ENCODE results near the gene TMSB10. TPM values are rescaled to one million over a fixed set of nuclear protein-coding genes. Genes with fewer than 3 reads are reported as not detected.
A peak's percentile ranks its signal among the peaks of the same experiment; 100 is the strongest.

TMSB10 gene
- total and polyA plus RNA-seq, 2 experiments from 2014 or later: 2,879 to 2,904 TPM

DNA sequence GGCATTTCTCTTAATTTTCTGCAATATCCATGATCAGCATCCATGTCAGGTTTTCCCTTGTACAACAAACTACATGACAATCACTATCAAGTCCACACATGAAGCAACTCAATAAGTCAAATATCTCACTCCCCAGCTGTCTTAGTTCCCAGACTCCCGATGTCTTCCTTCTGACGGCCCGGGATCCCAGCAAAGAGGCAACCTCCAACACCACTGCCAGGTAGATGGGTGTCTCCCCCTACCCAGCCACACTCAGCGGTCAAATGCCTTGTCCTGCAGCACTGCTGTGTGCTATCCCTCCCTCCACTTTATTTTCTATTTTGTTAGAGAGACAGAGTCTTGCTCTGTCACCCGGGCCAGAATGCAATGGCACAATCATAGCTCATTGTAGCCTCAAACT lies 47.9 kb upstream of the TMSB10 start:
- no peaks in the 10 kb centered on the region for H4K20me1 ChIP-seq (ENCODE audit: insufficient read depth, poor library complexity, severe bottlenecking)
- H3K4me1 ChIP-seq (ENCODE audit: insufficient read depth): no peaks in the 10 kb centered on the region
- DNase-seq (ENCODE audit: low spot score): no peak
- WGBS (ENCODE audit: low lambda C conversion rate, missing lambda C conversion rate): 95% methylated on average over 5 of the region's 5 CpGs
- no peaks in the 10 kb centered on the region for H3K36me3 ChIP-seq (replicated peaks; ENCODE audit: insufficient read depth, low read depth)
- no peaks in the 10 kb centered on the region for H3K79me2 ChIP-seq
- no peak for TF ChIP-seq EZH2 (IDR thresholded peaks at IDR 0.05; ENCODE audit: borderline replicate concordance)
- no peak for TF ChIP-seq EZH2phosphoT487 (IDR thresholded peaks at IDR 0.05; ENCODE audit: low read depth, severe bottlenecking, unreplicated experiment)
- TF ChIP-seq CTCF (IDR thresholded peaks at IDR 0.05; ENCODE audit: poor library complexity): no peak
- H3K9me3 ChIP-seq (ENCODE audit: low read depth): no peaks in the 10 kb centered on the region
- H3K9me2 ChIP-seq (replicated peaks; ENCODE audit: insufficient read depth): no peaks in the 10 kb centered on the region
- peaks cover 2% of the 10 kb centered on the region for H3K27me3 ChIP-seq
- H3K27ac ChIP-seq: no peak overlapping the region
- H3K4me2 ChIP-seq: no peak overlapping the region
- no peak overlapping the region for H2AFZ ChIP-seq
- H3K4me3 ChIP-seq: no peak overlapping the region

- peaks cover 2% of the 10 kb centered on the region for H3K27me3 ChIP-seq
- H3K4me3 ChIP-seq: no peak overlapping the region
- no peaks in the 10 kb centered on the region for H4K20me1 ChIP-seq (ENCODE audit: insufficient read depth, poor library complexity, severe bottlenecking)
- H3K9me2 ChIP-seq (replicated peaks; ENCODE audit: insufficient read depth): no peaks in the 10 kb centered on the region
- H3K36me3 ChIP-seq (replicated peaks; ENCODE audit: insufficient read depth, low read depth): no peaks in the 10 kb centered on the region
- H3K4me2 ChIP-seq: no peak overlapping the region
- no peak overlapping the region for H3K27ac ChIP-seq
- no peak for DNase-seq (ENCODE audit: low spot score)
- H3K4me1 ChIP-seq (ENCODE audit: insufficient read depth): no peaks in the 10 kb centered on the region
- no peaks in the 10 kb centered on the region for H3K9me3 ChIP-seq (ENCODE audit: low read depth)
- peak; percentile 29 for TF ChIP-seq CTCF (IDR thresholded peaks at IDR 0.05; ENCODE audit: poor library complexity)
- TF ChIP-seq EZH2phosphoT487 (IDR thresholded peaks at IDR 0.05; ENCODE audit: low read depth, severe bottlenecking, unreplicated experiment): no peak
- no peak for TF ChIP-seq EZH2 (IDR thresholded peaks at IDR 0.05; ENCODE audit: borderline replicate concordance)
- H2AFZ ChIP-seq: no peak overlapping the region
- no peaks in the 10 kb centered on the region for H3K79me2 ChIP-seq
- 62% methylated on average over 3 of the region's 3 CpGs for WGBS (ENCODE audit: low lambda C conversion rate, missing lambda C conversion rate)
Observed at GRCh38 chr2:84858123-84858522, 47.3 kb upstream of the TMSB10 start.

- no peaks in the 10 kb centered on the region for H3K4me1 ChIP-seq (ENCODE audit: insufficient read depth)
- no peak for DNase-seq (ENCODE audit: low spot score)
- H3K36me3 ChIP-seq (replicated peaks; ENCODE audit: insufficient read depth, low read depth): no peaks in the 10 kb centered on the region
- H3K9me3 ChIP-seq (ENCODE audit: low read depth): no peaks in the 10 kb centered on the region
- no peak overlapping the region for H3K4me3 ChIP-seq
- peaks cover 2% of the 10 kb centered on the region for H3K27me3 ChIP-seq
- no peak overlapping the region for H3K4me2 ChIP-seq
- no peaks in the 10 kb centered on the region for H3K79me2 ChIP-seq
- H2AFZ ChIP-seq: no peak overlapping the region
- no peaks in the 10 kb centered on the region for H3K9me2 ChIP-seq (replicated peaks; ENCODE audit: insufficient read depth)
- TF ChIP-seq EZH2 (IDR thresholded peaks at IDR 0.05; ENCODE audit: borderline replicate concordance) (no peak), EZH2phosphoT487 (IDR thresholded peaks at IDR 0.05; ENCODE audit: low read depth, severe bottlenecking, unreplicated experiment) (no peak), CTCF (IDR thresholded peaks at IDR 0.05; ENCODE audit: poor library complexity) (no peak)
- H3K27ac ChIP-seq: no peak overlapping the region
- 83% methylated on average over 3 of the region's 3 CpGs for WGBS (ENCODE audit: low lambda C conversion rate, missing lambda C conversion rate)
- no peaks in the 10 kb centered on the region for H4K20me1 ChIP-seq (ENCODE audit: insufficient read depth, poor library complexity, severe bottlenecking)
Observed at GRCh38 chr2:84858937-84859336, 46.5 kb upstream of the TMSB10 start.

DNA sequence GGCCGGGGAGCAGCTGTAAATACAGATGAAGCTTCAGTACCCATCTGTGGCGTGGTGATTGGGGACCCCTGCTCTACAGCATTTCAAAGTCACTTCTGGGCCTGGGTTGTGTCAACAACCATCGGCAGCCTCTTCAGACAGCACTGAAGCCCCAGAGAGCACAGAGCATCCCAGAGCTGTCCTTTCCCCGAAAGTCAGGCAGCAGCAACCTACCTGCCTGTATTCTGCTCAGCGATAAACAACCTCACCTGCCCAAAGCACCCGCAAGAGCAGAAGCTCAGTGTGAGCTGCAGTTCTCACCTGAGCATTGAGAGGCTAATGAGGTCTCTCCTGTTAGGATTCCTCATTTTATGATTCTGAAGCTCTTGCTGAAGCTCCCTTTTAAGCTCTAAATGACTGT lies 43.9 kb upstream of the TMSB10 start:
- no peaks in the 10 kb centered on the region for H3K4me1 ChIP-seq (ENCODE audit: insufficient read depth)
- no peak overlapping the region for H3K4me2 ChIP-seq
- no peaks in the 10 kb centered on the region for H3K27me3 ChIP-seq
- no peak for DNase-seq (ENCODE audit: low spot score)
- H2AFZ ChIP-seq: no peak overlapping the region
- no peaks in the 10 kb centered on the region for H4K20me1 ChIP-seq (ENCODE audit: insufficient read depth, poor library complexity, severe bottlenecking)
- H3K9me2 ChIP-seq (replicated peaks; ENCODE audit: insufficient read depth): no peaks in the 10 kb centered on the region
- H3K27ac ChIP-seq: no peak overlapping the region
- 71% methylated on average over 6 of the region's 6 CpGs for WGBS (ENCODE audit: low lambda C conversion rate, missing lambda C conversion rate)
- no peaks in the 10 kb centered on the region for H3K79me2 ChIP-seq
- TF ChIP-seq EZH2 (IDR thresholded peaks at IDR 0.05; ENCODE audit: borderline replicate concordance) (no peak), CTCF (IDR thresholded peaks at IDR 0.05; ENCODE audit: poor library complexity) (no peak), EZH2phosphoT487 (IDR thresholded peaks at IDR 0.05; ENCODE audit: low read depth, severe bottlenecking, unreplicated experiment) (no peak)
- H3K36me3 ChIP-seq (replicated peaks; ENCODE audit: insufficient read depth, low read depth): no peaks in the 10 kb centered on the region
- no peak overlapping the region for H3K4me3 ChIP-seq
- no peaks in the 10 kb centered on the region for H3K9me3 ChIP-seq (ENCODE audit: low read depth)
